ENCODE measurements around the gene MATK. TPM values are rescaled to one million over a fixed set of nuclear protein-coding genes. Genes with fewer than 3 reads are reported as not detected.

The MATK gene
- total RNA-seq, 1 donor from 2014 or later: 0.43 TPM

- ATAC-seq: no peak
- intact Hi-C loops (cut with DNase I): no loop called here
- DNase-seq (ENCODE audit: missing footprints): no peak
Measured at GRCh38 chr19:3736106-3736724, 50.0 kb downstream of the MATK start.

GRCh38 chr19:3734310-3734600 is 51.9 kb downstream of the MATK start:
- intact Hi-C loops (cut with DNase I): no loop called here
- DNase-seq (ENCODE audit: missing footprints) (no peak), ATAC-seq (no peak)

- intact Hi-C loops (cut with DNase I): no loop called here
- no peak for ATAC-seq
- no peak for DNase-seq (ENCODE audit: missing footprints)
Measured at GRCh38 chr19:3733549-3734309, 52.5 kb downstream of the MATK start.

- intact Hi-C loops (cut with DNase I): no loop called here
- DNase-seq (ENCODE audit: missing footprints): no peak
- no peak for ATAC-seq
Measured at GRCh38 chr19:3732108-3732507, 54.1 kb downstream of the MATK start.

- DNase-seq (ENCODE audit: missing footprints): no peak
- no peak for ATAC-seq
- intact Hi-C loops (cut with DNase I): no loop called here
Measured at GRCh38 chr19:3730457-3730958, 55.7 kb downstream of the MATK start.

Other genes starting within 250 kb of the MATK start
- not detected for gene TEKTIP1, start 247.2 kb downstream of the MATK start, total RNA-seq
- 23.7 TPM for gene MFSD12, start 228.8 kb downstream of the MATK start, total RNA-seq
- 37.0 TPM for gene HMG20B, start 213.4 kb downstream of the MATK start, total RNA-seq
- 2.7 TPM for gene GIPC3, start 200.9 kb downstream of the MATK start, total RNA-seq
- 4.1 TPM for gene TBXA2R, start 179.5 kb downstream of the MATK start, total RNA-seq
- 12.6 TPM for gene CACTIN, start 159.6 kb downstream of the MATK start, total RNA-seq
- 34.7 TPM for gene PIP5K1C, start 85.9 kb downstream of the MATK start, total RNA-seq
- gene TJP3, start 78.0 kb downstream of the MATK start, total RNA-seq: 0.62 TPM
- gene APBA3, start 24.7 kb downstream of the MATK start, total RNA-seq: 12.7 TPM
- 73.8 TPM for gene MRPL54, start 23.7 kb downstream of the MATK start, total RNA-seq
- not detected for gene RAX2, start 14.2 kb downstream of the MATK start, total RNA-seq
- gene ZFR2, start 82.7 kb upstream of the MATK start, total RNA-seq: not detected
- gene ATCAY, start 94.3 kb upstream of the MATK start, total RNA-seq: not detected
- gene NMRK2, start 146.7 kb upstream of the MATK start, total RNA-seq: 627 TPM
- 67.5 TPM for gene DAPK3, start 184.7 kb upstream of the MATK start, total RNA-seq
- gene EEF2, start 199.1 kb upstream of the MATK start, total RNA-seq: 2,154 TPM
- gene PIAS4, start 221.4 kb upstream of the MATK start, total RNA-seq: 16.1 TPM

Data from Right ventricle myocardium inferior (tissue), 1 donor.